Measurements from ENCODE around the gene MRAP.
"Not testable (repeated sequence)": the region's sequence is repeated elsewhere in the genome, so short reads cannot be mapped to it uniquely, and the experiment has no call there.

Gene MRAP

GRCh38 chr21:32300117-32300681 lies 1.5 kb downstream of the MRAP start:
- no peak for DNase-seq (ENCODE audit: low read depth in 2 of 2)

DNA sequence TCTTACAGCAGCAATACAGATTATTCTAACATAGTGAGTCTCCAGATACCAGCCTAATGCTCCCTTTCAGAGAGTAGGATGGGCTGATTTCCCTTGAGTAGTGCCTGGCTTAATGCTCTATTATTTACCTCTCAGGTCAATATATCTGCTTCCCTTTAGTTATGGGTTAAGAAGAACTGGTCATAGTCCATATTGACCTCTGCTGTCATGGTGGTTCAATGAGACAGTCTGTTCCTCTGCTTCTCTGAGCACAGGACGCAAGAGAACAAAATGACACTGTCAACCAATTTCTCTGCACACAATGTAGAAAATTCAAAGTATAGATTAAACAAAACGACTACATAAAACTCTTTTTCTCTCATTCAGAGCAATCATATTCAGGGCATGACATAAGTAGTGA lies 2.9 kb downstream of the MRAP start:
- no peak for DNase-seq (ENCODE audit: low read depth in 2 of 2)

DNA sequence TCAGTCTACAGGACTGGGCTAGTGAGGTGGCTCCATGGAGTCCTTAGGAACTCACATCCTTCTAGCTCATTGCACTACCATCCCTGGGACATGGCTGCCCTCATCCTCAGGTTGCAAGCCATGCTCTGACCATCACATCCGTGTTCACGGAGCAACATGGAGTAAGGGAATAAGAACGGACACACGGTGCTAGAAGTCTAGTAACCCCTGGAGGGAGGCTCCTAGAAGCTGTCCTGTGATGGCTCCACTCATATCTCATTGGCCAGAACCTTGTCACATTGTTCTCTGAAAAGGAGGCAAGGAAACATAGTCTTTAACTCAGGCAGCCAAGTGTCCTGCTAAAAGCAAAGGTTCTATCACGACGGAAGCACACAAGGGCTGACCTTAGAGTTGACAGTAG lies 3.9 kb downstream of the MRAP start:
- no peak for DNase-seq (ENCODE audit: low read depth in 2 of 2)

GRCh38 chr21:32303385-32303784 lies 4.7 kb downstream of the MRAP start:
- no peak for DNase-seq (ENCODE audit: low read depth in 2 of 2)

DNA sequence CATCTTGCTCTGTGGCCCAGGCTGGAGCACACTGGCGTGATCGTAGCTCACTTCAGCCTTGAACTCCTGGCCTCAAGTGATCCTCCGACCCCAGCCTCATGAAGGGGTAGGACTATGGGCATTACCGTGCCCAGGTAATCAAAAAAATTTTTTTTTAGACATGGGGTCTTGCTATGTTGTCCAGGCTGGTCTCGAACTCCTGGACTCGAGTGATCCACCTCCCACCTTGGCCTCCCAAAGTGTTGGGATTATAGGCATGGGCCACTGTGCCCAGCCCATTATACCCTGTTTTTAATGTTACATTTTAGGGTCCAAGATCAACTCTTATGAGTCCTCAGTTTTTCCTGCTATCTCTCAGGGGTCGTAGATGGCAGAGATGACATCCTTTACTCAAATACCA lies 6.3 kb downstream of the MRAP start:
- no peak for DNase-seq (ENCODE audit: low read depth in 2 of 2)

DNA sequence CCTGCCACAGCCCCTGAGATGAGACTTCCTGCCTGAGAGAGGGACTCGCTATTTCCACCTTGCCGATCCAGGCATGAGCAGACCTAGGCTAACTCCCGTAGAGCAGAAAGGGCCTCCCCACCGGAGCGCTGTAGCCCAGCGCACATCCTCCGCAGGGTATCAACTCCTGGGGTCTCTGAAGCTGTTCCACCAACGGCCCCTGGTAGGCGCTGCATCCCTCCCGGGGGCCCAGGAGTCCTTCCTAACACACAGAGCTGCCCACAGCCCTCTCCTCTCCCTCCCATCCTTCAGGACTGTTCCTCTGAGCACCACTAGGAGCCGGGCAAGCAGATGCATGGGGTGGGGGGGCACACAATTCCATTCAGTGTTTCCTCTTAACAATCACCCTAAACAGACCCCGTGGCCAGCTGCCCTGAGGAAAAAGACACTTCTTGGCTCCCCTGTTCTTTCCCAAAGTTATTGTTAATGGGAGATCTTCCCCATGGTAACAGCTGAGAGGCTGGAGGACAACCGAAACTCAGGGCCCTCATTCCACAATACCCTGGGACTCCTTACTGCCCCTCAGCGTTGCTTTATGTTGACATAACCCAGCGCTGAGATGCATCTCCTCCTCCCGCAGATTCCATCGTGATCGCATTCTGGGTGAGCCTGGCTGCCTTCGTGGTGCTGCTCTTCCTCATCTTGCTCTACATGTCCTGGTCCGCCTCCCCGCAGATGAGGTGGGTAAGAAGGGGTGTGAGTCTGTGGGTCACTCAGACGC lies 7.5 kb downstream of the MRAP start:
- no peak for DNase-seq (ENCODE audit: low read depth in 2 of 2)

- DNase-seq (ENCODE audit: low read depth in 2 of 2), result no peak
Observed at GRCh38 chr21:32307706-32308105, 9.1 kb downstream of the MRAP start.

GRCh38 chr21:32308696-32309095 lies 10.0 kb downstream of the MRAP start:
- DNase-seq (ENCODE audit: low read depth in 2 of 2), result no peak

GRCh38 chr21:32309906-32310460 lies 11.3 kb downstream of the MRAP start:
- DNase-seq (ENCODE audit: low read depth in 2 of 2), result no peak

- not testable (repeated sequence) for DNase-seq (ENCODE audit: low read depth in 2 of 2)
Observed at GRCh38 chr21:32310976-32311375, 12.3 kb downstream of the MRAP start.

DNA sequence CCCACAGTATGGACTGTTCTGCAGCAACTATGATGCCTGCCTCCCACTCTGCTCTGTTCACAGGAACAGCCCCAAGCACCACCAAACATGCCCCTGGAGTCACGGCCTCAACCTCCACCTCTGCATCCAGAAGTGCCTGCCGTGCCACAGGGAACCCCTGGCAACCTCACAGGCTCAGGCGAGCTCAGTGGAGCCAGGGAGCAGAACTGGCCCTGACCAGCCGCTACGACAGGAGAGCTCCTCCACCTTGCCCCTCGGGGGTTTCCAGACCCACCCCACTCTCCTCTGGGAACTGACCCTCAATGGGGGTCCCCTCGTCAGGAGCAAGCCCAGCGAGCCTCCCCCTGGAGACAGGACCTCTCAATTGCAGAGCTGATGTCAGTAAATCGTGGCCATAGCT lies 13.0 kb downstream of the MRAP start:
- DNase-seq (ENCODE audit: low read depth in 2 of 2), result no peak

DNA sequence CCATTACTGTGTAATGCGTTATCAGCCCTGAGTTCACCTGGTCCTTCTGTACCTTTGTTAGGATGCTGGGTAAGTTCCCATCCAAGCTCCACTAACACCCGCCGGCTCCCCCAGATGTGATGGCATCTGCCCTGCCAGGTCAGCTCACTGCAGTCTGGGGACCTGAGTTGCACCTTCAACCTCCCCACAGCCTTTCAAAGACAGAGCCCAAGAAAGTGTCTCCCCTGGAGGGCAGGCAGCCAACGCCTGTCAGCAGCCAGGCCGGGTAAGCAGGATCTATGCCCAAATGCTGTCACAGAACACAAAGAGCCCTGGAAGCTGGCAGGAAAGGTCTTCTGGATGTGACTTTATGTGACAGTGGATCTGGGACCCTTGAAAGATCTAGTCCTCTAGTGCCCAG lies 13.7 kb downstream of the MRAP start:
- no peak for DNase-seq (ENCODE audit: low read depth in 2 of 2)

GRCh38 chr21:32312976-32313375 lies 14.3 kb downstream of the MRAP start:
- DNase-seq (ENCODE audit: low read depth in 2 of 2), result no peak

- no peak for DNase-seq (ENCODE audit: low read depth in 2 of 2)
Observed at GRCh38 chr21:32314806-32315205, 16.2 kb downstream of the MRAP start.

DNA sequence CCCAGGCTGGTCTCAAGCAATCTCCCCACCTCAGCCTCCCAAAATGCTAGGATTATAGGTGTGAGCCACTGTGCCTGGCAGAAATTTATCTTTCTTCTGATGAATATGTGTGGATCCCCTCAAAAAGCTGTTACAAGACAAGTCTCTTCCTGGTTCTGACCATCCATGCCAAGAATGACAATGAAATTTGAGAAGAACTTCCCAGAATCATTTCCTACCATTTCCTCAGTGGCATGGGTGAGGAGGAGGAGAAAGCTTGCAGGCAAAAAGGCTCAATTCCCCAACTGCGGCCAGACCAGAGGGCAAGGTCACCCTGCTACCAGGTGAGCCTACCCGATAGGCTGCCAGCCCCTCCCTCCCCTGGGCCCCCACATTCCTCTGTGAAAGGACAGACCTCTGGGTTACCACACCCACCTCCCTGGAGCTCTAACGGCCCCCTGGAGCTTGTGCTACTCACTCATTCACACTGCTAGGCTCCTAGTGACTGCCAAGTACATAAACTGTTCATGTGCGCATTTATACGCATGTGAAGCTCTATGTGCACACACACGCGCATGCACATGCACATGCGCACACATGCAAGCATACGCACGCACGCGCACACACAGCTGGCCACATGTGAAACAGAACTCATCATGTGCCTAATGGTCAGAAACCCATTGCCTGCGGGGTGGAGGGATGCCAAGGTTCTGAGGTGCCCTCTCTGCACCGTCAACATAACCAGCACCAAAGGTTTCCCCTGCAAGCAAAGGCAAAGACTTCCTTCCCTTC lies 17.0 kb downstream of the MRAP start:
- no peak for DNase-seq (ENCODE audit: low read depth in 2 of 2)

GRCh38 chr21:32316361-32317215 lies 17.9 kb downstream of the MRAP start:
- no peak for DNase-seq (ENCODE audit: low read depth in 2 of 2)

GRCh38 chr21:32317726-32318125 lies 19.1 kb downstream of the MRAP start:
- DNase-seq (ENCODE audit: low read depth in 2 of 2), result no peak

DNA sequence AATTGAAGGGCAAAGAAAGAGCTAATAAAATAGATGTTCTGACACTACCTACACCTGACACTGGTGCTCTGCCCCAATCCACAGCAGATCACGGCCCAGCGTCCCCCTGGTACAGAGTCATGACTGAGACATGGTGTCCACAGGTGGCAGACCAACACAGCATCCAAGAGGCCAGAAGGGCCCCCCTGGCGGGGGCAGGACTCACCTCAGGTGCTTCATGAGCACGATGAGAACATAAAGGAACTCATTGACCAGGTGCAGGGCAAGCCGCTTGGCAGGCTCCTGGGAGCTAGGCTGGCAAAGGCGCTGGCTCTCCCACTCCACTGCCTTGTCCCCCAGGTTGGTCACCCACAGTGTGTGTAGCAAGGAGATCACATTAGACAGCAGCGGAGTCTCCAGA lies 20.4 kb downstream of the MRAP start:
- no peak for DNase-seq (ENCODE audit: low read depth in 2 of 2)

GRCh38 chr21:32320059-32320458 lies 21.4 kb downstream of the MRAP start:
- DNase-seq (ENCODE audit: low read depth in 2 of 2), result no peak

DNA sequence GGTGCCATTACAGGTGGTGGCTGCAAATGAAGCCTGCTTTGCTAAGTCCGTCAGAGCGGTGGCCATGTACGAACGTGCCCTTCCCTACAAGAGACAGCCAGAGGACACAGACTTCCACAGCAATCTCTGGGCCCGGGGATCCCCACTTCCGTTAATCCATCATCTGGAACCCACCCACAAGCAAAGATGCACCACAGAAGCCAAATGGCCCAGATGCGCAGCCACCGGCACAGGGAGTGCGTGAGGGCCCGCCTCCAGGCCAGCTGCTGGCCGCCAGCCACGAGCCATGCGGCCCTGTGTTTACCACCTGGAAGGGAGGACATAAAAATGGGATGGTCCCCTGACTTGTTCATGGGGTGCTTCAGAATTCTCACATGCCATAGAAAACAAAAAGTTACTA lies 22.1 kb downstream of the MRAP start:
- no peak for DNase-seq (ENCODE audit: low read depth in 2 of 2)

GRCh38 chr21:32321480-32321879 lies 22.8 kb downstream of the MRAP start:
- no peak for DNase-seq (ENCODE audit: low read depth in 2 of 2)

GRCh38 chr21:32322103-32322502 lies 23.4 kb downstream of the MRAP start:
- DNase-seq (ENCODE audit: low read depth in 2 of 2), result no peak

Data from activated CD8-positive, alpha-beta memory T cell treated with anti-CD3 and anti-CD28 coated beads for 4 hours (primary cell).